GM19025 (cell line): Measurements from ENCODE around the gene RBM20.
"Not testable (repeated sequence)": the region's sequence is repeated elsewhere in the genome, so short reads cannot be mapped to it uniquely, and the experiment has no call there.

ENCODE experiments used
- ATAC-seq: cut with Tn5 transposase; IDR thresholded peaks from one replicate; pipeline ENCODE4 v1.9.1; 2021; ENCODE audit warnings: mild to moderate bottlenecking, low read depth, moderate library complexity; ENCODE audit not compliant: unreplicated experiment

Gene RBM20

DNA sequence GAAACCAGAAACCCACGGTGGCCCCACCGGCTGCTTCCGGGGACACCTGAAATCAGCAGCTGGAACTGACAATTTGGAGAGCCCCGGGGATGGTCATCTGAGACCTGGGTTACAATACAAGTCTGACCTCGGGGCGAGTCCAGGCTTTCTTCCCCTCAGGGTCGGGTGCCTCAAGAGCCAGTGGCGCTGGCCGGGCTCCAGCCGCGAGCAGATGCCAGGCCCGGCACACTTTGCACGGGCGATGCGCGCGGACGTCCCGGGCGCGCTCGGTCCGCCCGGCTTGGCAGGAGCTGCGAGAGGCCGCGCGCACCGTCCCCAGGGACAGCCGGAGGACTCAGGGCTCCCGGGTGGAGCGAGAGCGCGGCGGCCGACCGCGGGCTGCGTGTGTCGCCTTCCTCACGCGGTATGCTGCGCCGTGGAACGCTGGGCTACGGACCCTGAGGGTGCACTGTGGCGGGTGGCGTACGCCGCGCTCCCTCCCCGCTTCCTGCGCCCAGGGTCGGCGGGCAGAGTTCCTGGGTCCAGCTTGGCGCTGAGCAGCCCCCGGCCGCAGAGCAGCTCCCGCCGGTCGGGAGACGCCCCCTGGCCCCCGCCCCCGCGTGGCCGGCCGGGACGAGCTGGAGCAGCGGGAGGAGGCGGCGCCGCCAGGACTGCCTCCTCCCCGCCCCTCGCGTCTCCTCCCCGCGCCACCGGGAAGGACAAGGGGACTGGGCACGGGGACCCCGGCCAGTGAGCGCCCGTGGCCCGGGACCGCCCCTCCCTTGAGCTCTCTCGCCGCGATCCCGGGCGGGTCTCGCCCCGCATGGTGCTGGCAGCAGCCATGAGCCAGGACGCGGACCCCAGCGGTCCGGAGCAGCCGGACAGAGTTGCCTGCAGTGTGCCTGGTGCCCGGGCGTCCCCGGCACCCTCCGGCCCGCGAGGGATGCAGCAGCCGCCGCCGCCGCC lies at the start of gene RBM20:
RBM20 (plus strand) TSS at position 684 of the 945 bp plus-strand sequence; CDS start at position 803, 119 bp downstream.
- ATAC-seq = no peak

DNA sequence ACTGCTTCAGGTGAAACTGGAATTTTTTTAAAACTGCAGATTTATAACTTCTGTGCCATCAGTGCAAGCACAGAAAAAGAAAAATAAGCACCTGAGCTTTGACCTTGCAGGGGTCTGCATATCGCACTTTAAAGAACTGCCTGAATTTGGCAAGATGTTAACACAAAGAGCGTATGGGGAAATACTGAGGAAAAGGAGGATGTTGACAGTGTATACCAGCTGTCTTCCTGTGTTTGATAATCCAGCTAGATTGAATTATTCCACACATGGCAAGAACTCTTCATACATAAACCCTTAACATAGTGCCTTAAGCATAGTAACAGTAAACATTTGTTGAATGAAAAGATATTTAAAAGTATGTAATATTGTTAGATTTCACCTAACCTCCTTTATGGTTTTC lies 46.7 kb upstream of the RBM20 start:
- no peak for ATAC-seq

DNA sequence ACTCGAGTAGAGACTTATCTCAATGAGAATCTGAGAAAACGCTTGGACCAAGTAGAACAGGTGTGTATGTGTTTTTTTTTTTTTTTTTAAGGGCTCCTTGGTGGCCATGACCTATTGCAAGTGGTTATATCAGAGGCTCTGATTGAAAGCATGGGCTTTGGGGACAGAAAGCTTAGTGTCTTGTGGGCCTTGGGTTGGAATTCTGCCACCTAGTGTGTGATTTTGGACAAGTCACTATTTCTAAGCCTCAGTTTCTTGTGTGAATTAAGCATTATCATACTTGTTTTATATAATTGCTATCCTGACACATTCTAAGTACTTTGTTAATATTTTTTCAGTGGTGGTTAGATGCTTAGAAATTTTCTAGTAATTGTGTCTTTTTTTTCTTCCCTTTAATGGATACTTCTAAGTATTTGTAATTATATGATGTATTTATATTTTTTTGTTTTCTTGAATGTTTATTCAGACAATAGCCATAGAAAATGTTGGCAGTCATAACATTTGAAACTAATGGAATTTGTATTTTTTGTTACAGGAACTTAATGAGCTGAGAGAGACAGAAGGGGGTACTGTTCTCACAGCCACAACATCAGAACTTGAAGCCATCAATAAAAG lies 43.5 kb upstream of the RBM20 start:
- no peak for ATAC-seq

DNA sequence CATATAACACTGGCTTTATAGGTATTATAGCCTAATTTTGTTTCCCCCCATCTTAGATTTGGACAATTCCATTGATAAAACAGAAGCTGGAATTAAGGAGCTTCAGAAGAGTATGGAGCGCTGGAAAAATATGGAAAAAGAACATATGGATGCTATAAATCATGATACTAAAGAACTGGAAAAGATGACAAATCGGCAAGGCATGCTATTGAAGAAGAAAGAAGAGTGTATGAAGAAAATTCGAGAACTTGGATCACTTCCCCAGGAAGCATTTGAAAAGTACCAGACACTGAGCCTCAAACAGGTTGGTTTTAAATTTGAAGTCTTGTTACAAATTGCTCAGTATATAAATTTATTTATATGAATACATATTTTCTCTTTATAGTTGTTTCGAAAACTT lies 42.6 kb upstream of the RBM20 start:
- ATAC-seq = no peak

DNA sequence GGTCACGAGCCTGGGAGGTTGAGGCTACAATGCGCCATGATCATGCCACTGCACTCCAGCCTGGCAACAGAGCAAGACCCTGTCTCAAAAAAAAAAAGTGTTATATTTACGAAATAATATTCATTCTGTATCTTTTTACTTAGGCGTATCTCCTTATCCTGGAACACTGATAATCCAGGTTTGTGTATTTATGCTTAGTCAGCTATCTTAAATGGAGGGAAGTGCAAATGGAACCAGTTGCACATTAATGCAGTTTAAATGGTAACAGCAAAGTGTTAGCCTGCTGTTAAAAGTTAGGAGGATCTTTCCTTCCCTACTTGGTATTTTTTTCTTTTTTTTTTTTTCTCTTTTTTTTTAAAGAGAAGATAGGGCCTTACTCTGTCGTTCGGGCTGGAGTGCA lies 36.0 kb upstream of the RBM20 start:
- no peak for ATAC-seq

DNA sequence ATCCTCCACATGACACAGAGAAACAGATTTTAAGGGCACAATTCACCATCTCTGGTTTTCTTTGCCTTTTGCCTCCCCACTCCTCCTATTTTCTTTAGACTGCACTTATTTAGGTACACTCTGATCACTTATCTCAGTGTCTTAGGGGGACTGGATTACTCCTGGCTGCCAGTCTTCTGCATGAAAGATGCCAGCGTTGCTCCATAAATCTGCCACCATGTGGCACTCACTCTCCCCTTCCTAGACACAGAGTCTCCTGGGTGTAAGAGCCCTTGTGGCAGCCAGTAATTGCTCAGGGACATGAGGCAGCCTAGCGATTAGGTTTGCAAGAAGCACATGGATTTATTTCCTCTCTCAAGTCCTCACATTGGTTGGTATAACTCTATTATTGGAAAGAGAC lies 34.5 kb upstream of the RBM20 start:
- ATAC-seq = no peak

DNA sequence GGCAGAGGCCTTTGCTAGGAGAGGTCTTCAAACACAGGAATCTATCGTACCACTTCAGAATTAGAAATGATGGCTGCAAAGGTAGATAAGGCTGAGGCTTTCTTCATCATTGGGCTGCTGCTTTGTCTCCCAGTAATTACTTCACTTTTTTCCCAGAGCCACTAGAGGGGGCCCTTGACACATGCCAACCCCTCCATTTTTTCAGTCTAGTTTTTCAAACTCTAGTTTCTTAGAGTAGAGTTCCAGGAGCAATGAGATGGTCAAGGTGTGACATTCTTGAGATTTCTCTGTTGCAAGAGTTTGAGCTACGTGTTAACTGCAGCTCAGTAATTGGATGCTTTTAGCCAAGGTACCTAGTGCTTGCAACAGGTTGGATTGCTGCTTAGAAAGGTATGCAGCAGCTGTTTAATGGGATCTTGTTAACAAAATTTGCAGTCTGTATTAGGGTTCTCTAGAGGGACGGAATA lies 33.8 kb upstream of the RBM20 start:
- ATAC-seq = no peak

DNA sequence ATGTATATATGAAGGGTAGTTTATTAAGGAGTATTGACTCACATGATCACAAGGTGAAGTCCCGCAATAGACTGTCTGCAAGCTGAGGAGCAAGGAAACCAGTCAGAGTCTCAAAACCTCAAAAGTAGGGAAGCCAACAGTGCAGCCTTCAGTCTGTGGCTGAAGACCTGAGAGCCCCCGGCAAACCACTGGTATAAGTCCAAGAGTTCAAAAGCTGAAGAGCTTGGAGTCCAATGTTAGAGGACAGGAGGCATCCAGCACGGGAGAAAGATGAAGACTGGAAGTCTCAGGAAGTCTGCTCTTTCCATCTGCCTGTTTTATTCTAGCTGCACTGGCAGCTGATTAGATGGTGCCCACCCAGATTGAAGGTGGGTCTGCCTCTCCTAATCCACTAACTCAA lies 33.4 kb upstream of the RBM20 start:
- not testable (repeated sequence) for ATAC-seq

DNA sequence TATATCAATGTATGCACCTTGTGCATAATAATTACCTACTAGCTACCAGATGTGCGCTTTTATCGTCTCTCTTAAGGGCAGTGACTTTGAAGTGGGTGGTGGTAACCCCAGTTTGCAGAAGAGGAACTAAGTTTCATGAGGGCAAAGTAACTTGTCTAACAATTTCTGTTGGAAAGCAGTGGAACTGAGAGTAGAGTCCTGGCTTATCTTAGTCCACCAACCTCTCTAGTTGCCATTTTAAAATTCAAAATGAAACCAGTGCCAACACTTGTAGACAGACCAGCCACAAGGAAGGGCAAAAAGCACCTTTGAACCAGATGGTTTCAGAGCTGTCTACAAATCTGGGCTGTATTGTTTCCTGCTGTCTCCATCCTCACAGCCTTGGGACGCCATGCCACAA lies 32.0 kb upstream of the RBM20 start:
- ATAC-seq = no peak

DNA sequence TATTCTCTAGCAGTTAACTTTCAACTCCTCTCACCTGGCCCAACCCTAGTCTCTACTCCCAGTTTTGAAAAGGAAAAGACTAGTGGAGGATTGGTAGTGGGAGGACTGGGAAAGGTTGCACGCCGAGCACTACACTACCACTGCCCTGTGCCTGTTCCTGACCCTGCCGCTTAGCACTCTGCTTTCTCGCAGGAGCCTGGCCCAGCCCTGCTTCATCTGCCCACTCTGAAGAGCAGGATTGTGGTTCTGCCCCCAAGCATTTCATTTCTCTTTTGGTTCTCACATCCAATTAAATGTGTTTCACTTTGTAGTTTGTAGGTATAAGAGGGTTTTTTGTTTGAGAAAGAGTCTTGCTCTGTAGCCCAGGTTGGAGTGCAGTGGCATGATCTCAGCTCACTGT lies 31.5 kb upstream of the RBM20 start:
- ATAC-seq = no peak

DNA sequence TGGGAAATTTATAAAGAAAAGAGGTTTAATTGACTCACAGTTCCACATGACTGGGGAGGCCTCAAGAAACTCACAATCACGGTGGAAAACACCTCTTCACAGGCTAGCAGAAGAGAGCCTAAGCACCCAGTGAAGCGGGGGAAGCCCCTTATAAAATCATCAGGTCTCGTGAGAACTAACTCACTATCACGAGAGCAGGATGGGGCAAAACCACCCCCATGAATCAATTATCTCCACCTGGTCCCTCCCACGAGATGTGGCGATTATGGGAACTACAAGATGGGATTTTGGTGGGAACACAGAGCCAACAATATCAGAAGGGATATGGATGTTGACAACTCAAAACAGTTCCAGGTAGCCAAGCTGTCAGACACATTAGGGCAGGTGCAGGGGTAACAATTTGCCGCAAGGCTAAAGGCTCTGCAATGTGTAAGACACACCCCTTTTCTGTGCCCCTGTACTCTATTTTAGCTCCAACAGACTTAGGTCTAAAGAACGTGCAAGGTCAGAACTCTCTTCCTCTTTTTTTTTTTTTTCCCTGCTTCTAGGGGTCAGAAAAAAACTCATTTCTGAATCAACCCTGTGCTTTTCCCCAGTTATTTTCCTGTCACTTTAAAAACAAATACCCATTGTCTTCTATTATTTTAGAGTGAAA lies 30.7 kb upstream of the RBM20 start:
- no peak for ATAC-seq

DNA sequence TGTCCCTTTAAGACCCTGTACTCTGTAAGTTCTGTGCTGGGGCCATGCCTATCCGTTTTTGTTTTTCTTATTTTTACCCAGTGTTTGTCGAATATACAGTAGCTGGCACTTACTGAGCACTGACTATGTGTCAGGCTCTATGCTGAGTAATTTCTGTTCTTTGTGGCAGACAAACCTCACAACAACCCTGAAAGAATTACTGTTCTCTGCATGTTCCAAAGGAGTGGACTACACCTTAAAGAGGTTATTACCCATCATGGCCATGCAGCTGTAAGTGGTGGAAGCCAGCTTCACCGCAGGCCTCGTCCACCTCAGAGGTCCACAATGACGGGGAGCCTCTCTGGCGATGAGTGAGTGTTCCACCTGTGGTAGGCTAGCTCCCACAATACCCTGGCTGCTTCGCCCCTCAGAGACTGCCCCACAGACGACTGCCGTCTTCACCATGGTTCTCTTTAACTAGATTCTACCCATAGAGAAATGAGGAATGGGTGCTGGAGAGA lies 30.1 kb upstream of the RBM20 start:
- ATAC-seq = peak; percentile 37

DNA sequence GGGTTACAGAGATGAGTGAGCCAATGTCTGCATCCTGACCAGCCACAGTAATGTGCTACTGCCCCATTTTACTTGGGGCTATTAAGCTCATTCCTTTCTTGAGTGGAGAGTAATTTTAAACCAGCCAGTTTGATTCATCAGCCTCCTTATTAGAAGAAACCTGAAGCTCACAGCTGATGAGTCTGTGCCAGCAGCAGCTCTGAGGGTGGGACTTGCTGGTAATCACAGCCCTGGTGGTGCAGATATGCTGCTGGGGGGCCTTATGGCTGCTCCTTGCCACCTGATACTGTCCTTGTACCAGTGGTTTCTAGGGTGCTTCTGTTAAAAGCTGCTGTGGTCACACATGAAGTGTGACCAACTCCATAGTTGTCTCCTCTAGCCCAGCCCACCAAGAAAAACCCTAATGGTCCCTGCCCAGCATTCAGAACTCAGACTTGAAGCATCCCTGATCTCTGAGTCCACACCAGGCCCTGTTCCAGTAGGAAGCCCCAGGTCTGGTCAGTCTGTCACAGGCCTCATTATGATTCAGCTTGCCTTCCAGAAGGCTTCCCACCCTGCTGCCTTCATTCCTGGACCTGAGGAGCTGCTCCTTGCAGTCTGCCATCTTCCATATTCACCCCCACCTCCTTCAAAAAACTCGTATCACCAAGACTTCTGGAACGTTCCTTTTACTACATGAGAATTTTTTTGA lies 28.9 kb upstream of the RBM20 start:
- ATAC-seq = no peak

DNA sequence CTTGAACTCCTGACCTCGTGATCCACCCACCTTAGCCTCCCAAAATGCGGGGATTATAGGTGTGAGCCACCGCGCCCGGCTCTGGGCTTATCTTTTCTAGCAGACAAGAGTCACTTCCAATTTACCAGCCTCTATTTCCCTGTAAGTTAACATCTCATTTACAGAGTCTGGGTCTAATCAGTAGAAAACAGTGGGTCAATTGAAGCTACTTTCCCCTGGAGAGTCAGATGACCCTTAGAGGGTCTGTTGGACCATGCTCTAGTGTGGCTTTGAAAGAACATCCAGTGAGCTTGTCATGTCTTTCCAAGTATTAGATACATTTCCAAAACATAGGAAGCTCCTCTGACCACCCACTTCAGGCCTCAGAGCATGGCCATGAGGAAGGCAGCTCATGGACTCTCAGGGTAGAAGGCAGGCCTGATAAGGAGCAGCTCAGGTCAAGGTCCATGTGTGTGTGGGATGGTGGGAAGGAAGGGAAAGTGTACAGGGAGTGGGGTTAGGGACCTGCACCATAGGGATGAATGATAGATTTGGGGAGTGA lies 27.6 kb upstream of the RBM20 start:
- no peak for ATAC-seq

DNA sequence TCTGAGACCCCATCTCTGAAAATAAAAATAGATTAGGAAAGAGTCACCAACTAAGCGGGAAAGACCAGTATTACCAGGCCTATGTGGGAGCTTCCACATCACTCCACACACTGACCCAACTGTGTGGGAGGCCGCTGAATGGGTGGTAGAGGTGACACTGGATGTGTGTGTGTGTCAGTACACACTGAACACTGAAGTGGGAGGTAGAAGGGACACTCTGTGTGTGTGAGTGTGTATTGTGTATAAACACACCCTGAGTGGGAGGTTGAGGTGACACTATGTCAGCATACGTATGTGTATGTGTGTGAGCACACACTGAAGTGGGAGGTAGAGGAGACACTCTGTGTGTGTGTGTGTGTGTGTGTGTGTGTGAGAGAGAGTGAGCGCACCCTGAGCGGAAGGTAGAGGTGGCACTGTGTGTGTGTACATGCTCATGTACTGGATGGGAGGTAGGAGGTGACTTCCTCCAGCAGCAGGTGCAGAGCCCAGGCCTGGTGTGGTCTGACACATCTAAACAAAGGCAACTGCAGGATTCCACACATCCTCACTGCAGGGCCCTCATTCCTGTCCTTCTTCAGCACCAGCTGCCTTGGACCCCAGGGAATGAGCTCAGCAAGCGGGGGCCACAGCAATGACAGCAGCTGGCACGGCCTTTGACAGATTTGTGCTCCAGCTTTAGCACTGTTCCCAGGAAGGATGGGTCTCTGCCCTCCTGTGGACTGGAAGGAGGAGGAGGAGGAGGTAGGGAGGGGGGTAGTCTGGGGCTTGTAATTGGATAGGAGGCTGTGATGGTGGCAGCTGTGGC lies 26.5 kb upstream of the RBM20 start:
- no peak for ATAC-seq

DNA sequence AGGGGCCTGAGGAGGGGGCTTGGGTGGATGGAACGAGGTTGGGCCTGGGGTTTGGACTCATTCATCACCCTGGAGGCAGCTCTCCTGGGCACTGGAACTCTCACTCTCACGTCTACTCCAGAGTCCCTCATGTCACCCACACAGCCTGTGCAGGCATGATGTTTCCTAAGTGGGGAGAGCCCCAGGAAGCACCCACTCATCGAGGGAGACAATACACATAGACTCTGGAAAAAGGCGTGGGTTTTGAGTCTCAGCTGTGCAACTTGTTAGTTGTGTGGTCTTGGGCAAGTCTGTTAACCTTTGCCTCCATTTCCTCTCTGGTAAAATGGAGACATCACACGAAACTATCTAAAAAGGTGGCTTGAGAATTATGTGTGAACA lies 25.9 kb upstream of the RBM20 start:
- no peak for ATAC-seq

DNA sequence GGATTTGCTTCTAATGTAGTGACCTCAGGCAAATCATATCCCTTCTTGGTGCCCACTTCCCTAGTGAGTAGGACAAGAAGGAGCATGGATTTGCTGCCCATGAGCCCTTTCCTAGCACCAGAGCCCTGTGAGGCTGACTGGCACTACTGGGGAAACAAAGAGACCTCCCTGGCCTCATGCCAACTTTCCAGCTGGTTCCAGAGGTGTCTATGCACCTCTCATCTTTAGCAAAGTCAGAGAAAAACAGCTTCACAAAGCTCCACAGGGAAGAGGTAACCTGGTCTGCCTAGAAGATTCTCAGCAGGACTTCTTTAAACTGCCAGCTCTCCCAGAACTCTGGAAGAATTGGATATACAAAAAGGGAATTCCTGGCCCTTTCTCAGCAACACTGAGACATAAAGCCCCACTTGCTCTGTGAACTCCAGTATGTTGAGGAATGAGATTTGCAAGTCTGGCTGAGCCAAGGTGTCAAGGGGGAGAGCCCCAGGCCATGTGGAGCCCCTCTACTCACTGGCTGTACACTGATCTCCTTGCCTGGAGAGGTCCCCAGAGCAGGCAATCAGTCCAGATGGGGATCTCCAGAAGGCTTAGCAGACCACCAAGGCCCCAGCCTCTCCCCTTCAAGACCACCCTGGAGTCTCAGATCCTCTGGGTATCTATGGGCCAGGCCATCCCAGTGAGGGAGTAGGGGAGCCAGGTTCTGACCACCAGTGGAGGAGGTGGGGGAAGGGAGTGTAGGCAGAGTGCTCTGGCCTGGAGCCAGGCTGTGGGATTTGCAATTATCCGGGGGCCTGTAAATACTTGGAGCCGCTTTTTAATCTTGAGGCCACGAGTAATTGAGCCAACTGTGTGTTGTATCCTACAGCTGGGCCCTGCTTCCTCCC lies 24.4 kb upstream of the RBM20 start:
- no peak for ATAC-seq

DNA sequence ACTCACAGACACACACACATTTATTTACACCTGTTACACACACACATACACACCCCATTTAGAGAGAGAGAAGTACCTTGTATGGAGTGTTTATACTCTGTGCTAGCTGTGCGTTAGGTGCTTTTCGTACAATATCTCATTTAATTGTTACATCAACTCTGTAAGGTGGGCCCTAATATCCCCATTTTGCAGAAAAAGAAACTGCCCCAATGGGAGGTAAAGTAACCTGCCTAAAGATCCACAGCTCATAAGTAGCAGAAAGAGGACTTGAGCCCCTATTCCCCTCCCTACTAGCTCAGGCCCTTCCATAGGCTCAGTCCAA lies 23.8 kb upstream of the RBM20 start:
- ATAC-seq = no peak

DNA sequence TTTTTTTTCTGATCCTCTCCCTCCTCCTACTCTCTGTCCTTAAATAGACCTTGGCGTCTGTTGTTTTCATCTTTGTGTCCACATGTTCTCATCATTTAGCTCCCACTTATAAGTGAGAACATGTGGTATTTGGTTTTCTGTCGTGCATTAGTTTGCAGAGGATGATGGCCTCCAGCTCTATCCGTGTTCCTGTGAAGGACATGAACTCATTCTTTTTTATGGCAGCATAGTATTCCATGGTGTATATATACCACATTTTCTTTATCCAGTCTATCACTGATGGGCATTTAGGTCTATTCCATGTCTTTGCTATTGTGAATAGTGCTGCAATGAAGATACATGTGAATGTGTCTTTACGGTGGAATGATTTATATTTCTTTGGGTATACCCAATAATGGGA lies 20.8 kb upstream of the RBM20 start:
- not testable (repeated sequence) for ATAC-seq
